Heart left ventricle (tissue), 16 donors: ENCODE measurements around the gene JUN. TPM values are rescaled to one million over a fixed set of nuclear protein-coding genes. Genes with fewer than 3 reads are reported as not detected.

Experiments used
- ATAC-seq, 4 donors: fragments of 200-7000 bp; cut with Tn5 transposase; one replicate each; pipeline ENCODE4 v1.9.1; 2020 to 2022; ENCODE audit warnings: moderate library complexity in 4 of 4, mild to moderate bottlenecking in 3 of 4, moderate number of reproducible peaks in 1 of 4
- DNase-seq, 5 donors: peaks; one replicate each; pipeline ENCODE4 v3.0.0-alpha.2; 2020
- H3K27ac ChIP-seq, 12 donors: fragments of 200-600 bp; sonication (generic) in 4 of 12; one replicate each; pipeline versions ENCODE4 v1.5.0 to v1.8.0; 2016 to 2022; ENCODE audit warnings: mild to moderate bottlenecking in 2 of 12
- H3K27me3 ChIP-seq, 9 donors: fragments of 200-600 bp; sonication (generic) in 2 of 9; one replicate each; pipeline versions ENCODE4 v1.5.1 to v1.8.0; 2016 to 2022; ENCODE audit warnings: mild to moderate bottlenecking in 3 of 9
- H3K36me3 ChIP-seq, 9 donors: fragments of 200-600 bp; sonication (generic) in 2 of 9; one replicate each; pipeline versions ENCODE4 v1.5.0 to v1.8.0; 2018 to 2022; ENCODE audit warnings: mild to moderate bottlenecking in 2 of 9
- H3K4me1 ChIP-seq, 12 donors: fragments of 200-600 bp; sonication (generic) in 4 of 12; one replicate each; pipeline versions ENCODE4 v1.5.0 to v1.8.0; 2016 to 2022; ENCODE audit warnings: mild to moderate bottlenecking in 3 of 12
- H3K4me3 ChIP-seq, 12 donors: fragments of 200-600 bp; sonication (generic) in 4 of 12; one replicate each; pipeline versions ENCODE4 v1.5.0 to v1.8.0; 2017 to 2022; ENCODE audit warnings: mild to moderate bottlenecking in 9 of 12, moderate library complexity in 4 of 12
- H3K9me3 ChIP-seq, 12 donors: fragments of 200-600 bp; sonication (generic) in 4 of 12; one replicate each; pipeline versions ENCODE4 v1.5.0 to v1.8.0; 2016 to 2022; ENCODE audit warnings: mild to moderate bottlenecking in 1 of 12
- CTCF ChIP-seq, 12 donors: fragments of 200-600 bp; sonication (generic) in 4 of 12; IDR thresholded peaks; one replicate each; pipeline versions ENCODE4 v1.5.0 to v1.8.0; 2018 to 2022; ENCODE audit warnings: antibody characterized with exemption in 12 of 12, mild to moderate bottlenecking in 5 of 12
- POLR2A ChIP-seq, 2 donors: fragments of 450-650 bp; IDR thresholded peaks; one replicate each; pipeline ENCODE4 v1.6.1; 2017; ENCODE audit warnings: antibody characterized with exemption in 2 of 2, mild to moderate bottlenecking in 2 of 2, moderate library complexity in 2 of 2
- WGBS, 4 donors: extraction: QIAGEN DNeasy Blood & Tissue Kit in 2 of 4; methylation state at CpG; one replicate each; pipeline versions ENCODE4 v1.1.5 to v1.1.7; 2013 to 2018; 5-methylcytosine and 5-hydroxymethylcytosine counted together
- intact Hi-C, 10 donors: fragments of 100-400 bp; cut with DNase I; formaldehyde crosslinking; loops; one replicate each; pipeline versions ENCODE4 v1.11.1 to v1.14.2; 2022
- polyA plus RNA-seq, 2 donors: library from polyadenylated mRNA; stranded (reverse); fragments of 200-250 nt; gene quantifications; one replicate each; pipeline ENCODE4 v1.2.3, GENCODE V29; 2013
- total RNA-seq, 9 donors: library from RNA; depleted of rRNA in 2 of 9; stranded (reverse); fragments of >200 nt in 2 of 9; fragmentation: NEBNext Ultra II Directional in 3 of 9; extraction: Animal tissue kit (Norgen Biotek cat#: 25700) in 3 of 9; gene quantifications; one replicate each; pipeline versions ENCODE4 v1.1.0 to v1.2.4, GENCODE V29; 2016 to 2023
- donor health status: ischemic (EF 13 %, LVEDD 7.1; RV severe dilation, severe dysfunction).
- donor health status: healthy with polysubstance abuse.
- donor health status: DM: no; HTN: yes; CAD: no.
- donor health status: DM: no; HTN: no; CAD: no.
- donor health status: ischemic (EF 25% LVEDD 6.9; RV normal size, moderate dysfunction).
- donor health status: ischemic (EF 25% LVEDD 5.7; RV mildly dilated, moderate dysfunction).
- donor health status: healthy.
- donor health status: DM: yes; HTN: yes; CAD: no.
- donor health status: ischemic (EF 35%, LVEDD 5.7; RV mildly dilated, moderate dysfunction).
- donor health status: nonischemic (EF 11% LVEDD 7.7; RV severe dilation, severe dysfunction).
- donor health status: DM: yes; HTN: yes; CAD: no.
- donor health status: PGD.
- donor health status: ischemic (EF 29% LVEDD 5.4; RV normal size, mild dysfunction).
- donor health status: nonischemic (EF 23%, LVEDD 6.1; RV moderate dilation, normal function).

JUN gene
- total and polyA plus RNA-seq, 11 donors = 57.1 to 133 (median 82.8) TPM

GRCh38 chr1:58749646-58750045 is 34.2 kb downstream of the JUN start:
- no peak overlapping the region for H3K27ac ChIP-seq
- 77 to 94% (median 92%) methylated on average over 1 of the region's 1 CpG for WGBS, 4 donors
- TF ChIP-seq POLR2A (IDR thresholded peaks at IDR 0.05) (no peak), CTCF (IDR thresholded peaks at IDR 0.05) (no peak)
- no peaks in the 10 kb centered on the region for H3K9me3 ChIP-seq
- H3K36me3 ChIP-seq = no peaks in the 10 kb centered on the region
- no peak overlapping the region for H3K4me3 ChIP-seq
- DNase-seq (no peak), ATAC-seq (no peak)
- H3K27me3 ChIP-seq = no peaks in the 10 kb centered on the region
- intact Hi-C loops = loop anchor here in 1 of 10 donors (10.0 kb wide), 1 partner anchor 545 kb away; the partner anchor contains the start of gene FGGY
- H3K4me1 ChIP-seq = peaks cover 0 to 9% (median 0%) of the 10 kb centered on the region in 12 donors

- DNase-seq (no peak), ATAC-seq (no peak)
- H3K4me1 ChIP-seq = no peaks in the 10 kb centered on the region
- intact Hi-C loops = no loop called here
- no peaks in the 10 kb centered on the region for H3K36me3 ChIP-seq
- H3K4me3 ChIP-seq = no peak overlapping the region
- 55 to 74% (median 60%) methylated on average over 3 of the region's 3 CpGs for WGBS, 4 donors
- H3K27me3 ChIP-seq = no peaks in the 10 kb centered on the region
- H3K27ac ChIP-seq = no peak overlapping the region
- no peaks in the 10 kb centered on the region for H3K9me3 ChIP-seq
- TF ChIP-seq POLR2A (IDR thresholded peaks at IDR 0.05) (no peak), CTCF (IDR thresholded peaks at IDR 0.05) (no peak)
These were observed 35.2 kb downstream of the JUN start for GRCh38 chr1:58748666-58749065.

- intact Hi-C loops = no loop called here
- Histone ChIP-seq H3K4me3 (no peak overlapping the region), H3K9me3 (no peaks in the 10 kb centered on the region), H3K4me1 (no peaks in the 10 kb centered on the region), H3K27me3 (no peaks in the 10 kb centered on the region), H3K36me3 (no peaks in the 10 kb centered on the region), H3K27ac (no peak overlapping the region)
- TF ChIP-seq CTCF (IDR thresholded peaks at IDR 0.05) (no peak), POLR2A (IDR thresholded peaks at IDR 0.05) (no peak)
- 91 to 98% (median 97%) methylated on average over 2 of the region's 2 CpGs for WGBS, 4 donors
- DNase-seq (no peak), ATAC-seq (no peak)
These were observed 37.1 kb downstream of the JUN start for GRCh38 chr1:58746757-58747156.

GRCh38 chr1:58746182-58746581 is 37.7 kb downstream of the JUN start:
- intact Hi-C loops = no loop called here
- no peaks in the 10 kb centered on the region for H3K4me1 ChIP-seq
- ATAC-seq (no peak), DNase-seq (no peak)
- 85 to 100% (median 94%) methylated on average over 1 of the region's 1 CpG for WGBS, 4 donors
- TF ChIP-seq CTCF (IDR thresholded peaks at IDR 0.05) = no peak
- no peak for TF ChIP-seq POLR2A (IDR thresholded peaks at IDR 0.05)
- H3K27me3 ChIP-seq = no peaks in the 10 kb centered on the region
- no peak overlapping the region for H3K27ac ChIP-seq
- no peaks in the 10 kb centered on the region for H3K9me3 ChIP-seq
- no peak overlapping the region for H3K4me3 ChIP-seq
- H3K36me3 ChIP-seq = no peaks in the 10 kb centered on the region
